ENCODE results near the gene PDLIM1. TPM values are rescaled to one million over a fixed set of nuclear protein-coding genes. Genes with fewer than 3 reads are reported as not detected.

PDLIM1 gene
- polyA plus RNA-seq, 1 donor (not counting 4 experiments of a cell fraction or from before 2014, with no cell fraction given): 298 TPM

- Histone ChIP-seq H3K9ac (ENCODE audit: control insufficient read depth, extremely low read depth, insufficient read depth, low read length) (no peak overlapping the region), H3K4me1 (ENCODE audit: control insufficient read depth, extremely low read depth, insufficient read depth, low read length) (peaks cover 17% of the 10 kb centered on the region), H3K79me2 (ENCODE audit: control insufficient read depth, insufficient read depth, low read length) (peaks cover 9% of the 10 kb centered on the region), H3K9me3 (ENCODE audit: control insufficient read depth, low read depth, low read length) (no peaks in the 10 kb centered on the region), H4K20me1 (ENCODE audit: control insufficient read depth, extremely low read depth, insufficient read depth, low read length) (no peaks in the 10 kb centered on the region), H3K4me2 (ENCODE audit: control insufficient read depth, extremely low read depth, insufficient read depth, low read depth, low read length) (peak overlapping the region; percentile 20), H3K27ac (ENCODE audit: control insufficient read depth, insufficient read depth, low read length) (peak overlapping the region; percentile 88), H3K4me3 (ENCODE audit: control insufficient read depth in 2 of 3, extremely low read depth in 1 of 3, insufficient read depth in 2 of 3, low read depth in 1 of 3, low read length in 3 of 3) (no peak overlapping the region), H3K9me1 (ENCODE audit: control insufficient read depth, extremely low read depth, insufficient read depth, low read length) (no peaks in the 10 kb centered on the region), H3K36me3 (ENCODE audit: control insufficient read depth in 2 of 2, extremely low read depth in 1 of 2, insufficient read depth in 2 of 2, low read length in 2 of 2) (peaks cover 25 to 26% of the 10 kb centered on the region in 2 experiments), H2AFZ (ENCODE audit: control insufficient read depth, low read length) (no peak overlapping the region), H3K27me3 (ENCODE audit: control insufficient read depth, extremely low read depth, insufficient read depth, low read length) (no peaks in the 10 kb centered on the region)
- FAIRE-seq (no peak), DNase-seq (ENCODE audit: low read depth, low spot score) (no peak)
- dilution Hi-C loops (cut with MboI; ENCODE audit: extremely low pct_ligation_motif_present, low sequenced_read_pairs): no loop called here
- no peak for TF ChIP-seq EZH2 (IDR thresholded peaks at IDR 0.05; ENCODE audit: low read length)
- TF ChIP-seq, protein P1, sequence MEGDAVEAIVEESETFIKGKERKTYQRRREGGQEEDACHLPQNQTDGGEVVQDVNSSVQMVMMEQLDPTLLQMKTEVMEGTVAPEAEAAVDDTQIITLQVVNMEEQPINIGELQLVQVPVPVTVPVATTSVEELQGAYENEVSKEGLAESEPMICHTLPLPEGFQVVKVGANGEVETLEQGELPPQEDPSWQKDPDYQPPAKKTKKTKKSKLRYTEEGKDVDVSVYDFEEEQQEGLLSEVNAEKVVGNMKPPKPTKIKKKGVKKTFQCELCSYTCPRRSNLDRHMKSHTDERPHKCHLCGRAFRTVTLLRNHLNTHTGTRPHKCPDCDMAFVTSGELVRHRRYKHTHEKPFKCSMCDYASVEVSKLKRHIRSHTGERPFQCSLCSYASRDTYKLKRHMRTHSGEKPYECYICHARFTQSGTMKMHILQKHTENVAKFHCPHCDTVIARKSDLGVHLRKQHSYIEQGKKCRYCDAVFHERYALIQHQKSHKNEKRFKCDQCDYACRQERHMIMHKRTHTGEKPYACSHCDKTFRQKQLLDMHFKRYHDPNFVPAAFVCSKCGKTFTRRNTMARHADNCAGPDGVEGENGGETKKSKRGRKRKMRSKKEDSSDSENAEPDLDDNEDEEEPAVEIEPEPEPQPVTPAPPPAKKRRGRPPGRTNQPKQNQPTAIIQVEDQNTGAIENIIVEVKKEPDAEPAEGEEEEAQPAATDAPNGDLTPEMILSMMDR (optimal IDR thresholded peaks at IDR 0.05 in 1 of 3, IDR thresholded peaks at IDR 0.05 in 1 of 3, conservative IDR thresholded peaks at IDR 0.05 in 1 of 3; ENCODE audit: extremely low read depth in 1 of 3, insufficient read depth in 2 of 3, low read length in 3 of 3): no peak
Observed at GRCh38 chr10:95235676-95236067, 55.1 kb downstream of the PDLIM1 start.

DNA sequence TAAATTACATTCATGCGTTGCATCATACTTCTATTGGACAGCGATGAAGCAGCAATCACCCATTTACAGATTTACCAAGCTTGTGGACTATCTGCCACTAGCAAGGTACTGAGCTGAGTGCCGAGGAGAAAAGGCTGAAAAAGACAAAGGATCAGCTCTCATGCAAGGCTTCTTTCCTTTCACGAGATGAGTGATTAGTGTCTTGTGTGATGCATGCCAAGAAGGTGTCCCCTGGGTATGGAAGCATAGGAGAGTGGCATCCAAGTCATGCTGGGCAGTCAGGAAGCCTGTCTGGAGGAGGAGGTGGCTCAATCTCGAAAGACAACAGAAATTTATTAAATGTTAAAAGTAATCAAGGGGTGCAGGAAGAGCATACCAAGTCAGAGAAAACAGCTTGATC, 55.9 kb downstream of the PDLIM1 start:
- Histone ChIP-seq H3K27me3 (ENCODE audit: control insufficient read depth, extremely low read depth, insufficient read depth, low read length) (no peaks in the 10 kb centered on the region), H3K9me1 (ENCODE audit: control insufficient read depth, extremely low read depth, insufficient read depth, low read length) (no peaks in the 10 kb centered on the region), H3K36me3 (ENCODE audit: control insufficient read depth in 2 of 2, extremely low read depth in 1 of 2, insufficient read depth in 2 of 2, low read length in 2 of 2) (peaks cover 23 to 24% of the 10 kb centered on the region in 2 experiments), H3K4me3 (ENCODE audit: control insufficient read depth in 2 of 3, extremely low read depth in 1 of 3, insufficient read depth in 2 of 3, low read depth in 1 of 3, low read length in 3 of 3) (no peak overlapping the region), H4K20me1 (ENCODE audit: control insufficient read depth, extremely low read depth, insufficient read depth, low read length) (no peaks in the 10 kb centered on the region), H3K4me2 (ENCODE audit: control insufficient read depth, extremely low read depth, insufficient read depth, low read depth, low read length) (no peak overlapping the region), H3K9me3 (ENCODE audit: control insufficient read depth, low read depth, low read length) (no peaks in the 10 kb centered on the region), H2AFZ (ENCODE audit: control insufficient read depth, low read length) (no peak overlapping the region), H3K9ac (ENCODE audit: control insufficient read depth, extremely low read depth, insufficient read depth, low read length) (no peak overlapping the region), H3K79me2 (ENCODE audit: control insufficient read depth, insufficient read depth, low read length) (peaks cover 2% of the 10 kb centered on the region), H3K27ac (ENCODE audit: control insufficient read depth, insufficient read depth, low read length) (no peak overlapping the region), H3K4me1 (ENCODE audit: control insufficient read depth, extremely low read depth, insufficient read depth, low read length) (peaks cover 24% of the 10 kb centered on the region)
- dilution Hi-C loops (cut with MboI; ENCODE audit: extremely low pct_ligation_motif_present, low sequenced_read_pairs): no loop called here
- DNase-seq (ENCODE audit: low read depth, low spot score) (no peak), FAIRE-seq (no peak)
- TF ChIP-seq, protein P1 (optimal IDR thresholded peaks at IDR 0.05 in 1 of 3, IDR thresholded peaks at IDR 0.05 in 1 of 3, conservative IDR thresholded peaks at IDR 0.05 in 1 of 3; ENCODE audit: extremely low read depth in 1 of 3, insufficient read depth in 2 of 3, low read length in 3 of 3): no peak
- no peak for TF ChIP-seq EZH2 (IDR thresholded peaks at IDR 0.05; ENCODE audit: low read length)

Measured in keratinocyte (primary cell).